Measurements from ENCODE around the gene ADO.

The ADO gene

DNA sequence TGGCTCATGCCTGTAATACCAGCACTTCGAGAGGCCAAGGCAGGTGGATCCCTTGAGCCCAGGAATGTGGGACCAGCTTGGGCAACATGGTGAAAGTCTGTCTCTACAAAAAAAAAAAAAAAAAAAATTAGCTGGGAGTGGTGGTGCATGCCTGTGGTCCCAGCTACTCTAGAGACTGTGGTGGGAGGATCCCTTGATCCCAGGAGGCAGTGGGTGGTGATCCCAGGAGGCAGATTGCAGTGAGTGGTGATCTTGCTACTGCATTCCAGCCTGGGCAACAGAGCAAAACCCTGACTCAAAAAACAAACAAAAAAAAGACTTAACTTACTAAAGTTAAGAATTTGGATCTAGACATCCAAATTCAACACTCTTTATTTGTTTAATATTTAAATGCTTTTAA lies 10.2 kb upstream of the ADO start:
- no peak for DNase-seq

DNA sequence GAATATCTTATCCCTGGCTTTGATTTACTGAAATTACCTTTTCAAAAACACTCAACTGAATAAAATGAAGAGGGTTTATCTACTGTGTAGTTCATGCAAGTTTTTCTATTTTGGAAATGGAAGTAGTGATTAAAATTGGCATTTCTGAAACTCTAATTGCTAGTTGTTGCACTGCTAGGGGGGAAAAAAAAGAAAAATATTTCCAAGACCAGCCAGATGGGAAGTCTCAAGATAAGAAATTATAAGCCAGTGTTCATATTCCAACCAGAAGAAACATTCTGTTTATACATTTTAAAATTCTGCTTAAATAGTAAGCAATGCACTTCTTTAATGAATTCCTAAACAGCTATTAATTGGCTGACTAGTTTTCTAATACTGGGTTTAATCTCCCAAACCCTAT lies 9.4 kb upstream of the ADO start:
- no peak for DNase-seq

DNA sequence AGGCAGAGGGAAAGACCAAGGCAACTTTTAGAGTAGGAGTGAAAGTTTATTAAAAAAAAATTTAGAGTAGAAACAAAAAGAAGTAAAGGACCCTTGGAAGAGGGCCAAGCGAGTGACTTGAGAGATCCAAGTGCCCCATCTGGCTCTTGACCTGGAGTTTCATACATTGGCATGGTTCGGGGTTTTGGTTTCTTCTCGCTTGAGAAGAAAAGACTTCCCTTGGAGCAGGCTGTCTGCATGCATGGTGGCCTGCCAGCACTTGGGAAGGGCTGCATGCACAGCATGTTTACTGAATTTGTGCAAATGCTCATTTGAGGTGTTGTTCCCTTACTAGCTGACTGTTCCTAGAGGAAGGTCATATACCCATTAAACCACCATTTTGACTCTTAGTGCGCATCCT lies 8.8 kb upstream of the ADO start:
- no peak for DNase-seq

DNA sequence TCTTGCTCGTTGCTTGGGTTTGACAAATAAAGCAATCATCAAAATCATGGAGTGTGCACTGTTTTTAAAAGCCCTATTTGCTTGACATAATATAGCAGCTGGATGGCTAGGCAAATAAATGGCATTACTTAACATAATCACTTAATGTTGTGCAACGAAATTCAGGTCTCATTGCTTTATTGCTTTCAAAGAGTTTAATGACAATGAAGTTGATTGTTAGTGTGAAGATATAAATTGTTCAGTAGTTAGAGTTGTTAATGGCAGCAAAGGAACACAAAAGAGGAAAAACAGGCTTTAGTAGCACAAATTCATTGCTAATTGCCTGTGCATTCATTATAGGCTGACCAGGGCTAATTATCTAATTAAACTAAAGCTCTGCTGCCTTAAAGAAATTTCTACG lies 7.6 kb upstream of the ADO start:
- DNase-seq: no peak

DNA sequence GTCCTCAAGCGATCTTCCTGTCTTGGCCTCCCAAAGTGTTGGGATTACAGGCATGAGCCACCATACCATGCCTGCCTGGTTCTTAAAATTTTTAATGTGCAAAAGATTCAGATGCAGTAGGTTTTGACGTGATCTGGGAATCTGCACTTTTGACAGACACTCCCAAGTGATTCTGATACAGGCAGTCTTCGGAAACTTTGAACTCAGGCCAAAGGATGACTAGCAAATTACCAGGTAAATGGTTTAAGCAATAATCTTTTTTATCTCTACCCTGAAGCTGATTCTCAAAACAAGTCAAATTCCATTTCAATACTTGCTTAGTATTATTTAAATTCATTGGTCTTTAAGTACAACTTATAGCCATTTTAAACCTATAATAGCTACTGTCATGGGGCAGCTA lies 2.6 kb upstream of the ADO start:
- DNase-seq: no peak

DNA sequence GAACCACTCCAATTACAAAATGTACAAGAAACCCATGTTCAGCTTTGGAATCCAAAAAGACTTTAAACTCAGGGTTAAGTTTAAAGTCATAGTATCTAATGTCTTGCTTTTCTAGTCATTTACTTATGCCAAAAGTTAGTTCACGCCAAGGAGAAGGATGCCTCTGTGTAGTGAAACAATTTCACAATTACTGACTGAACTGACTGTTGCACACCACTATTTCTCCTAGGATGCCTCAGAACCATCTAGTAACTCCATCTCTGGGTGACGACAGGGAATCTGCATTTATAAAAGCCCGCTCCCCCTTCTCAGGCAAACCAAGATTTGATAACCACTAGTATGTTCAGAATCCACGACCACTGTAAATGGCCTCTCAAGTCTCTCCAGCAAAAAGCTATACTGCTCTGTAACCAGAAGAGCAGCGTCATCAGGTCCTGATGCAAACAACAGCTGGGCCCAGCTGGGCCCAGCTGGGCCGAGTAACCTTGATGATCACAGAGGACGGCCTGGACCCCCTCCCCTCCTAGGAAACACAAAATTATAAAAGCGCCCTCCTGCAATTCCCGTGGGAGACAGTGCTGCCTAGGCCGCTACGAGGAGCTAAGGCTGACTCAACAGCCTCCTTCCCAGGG lies 680 bp upstream of the ADO start:
- no peak for DNase-seq

DNA sequence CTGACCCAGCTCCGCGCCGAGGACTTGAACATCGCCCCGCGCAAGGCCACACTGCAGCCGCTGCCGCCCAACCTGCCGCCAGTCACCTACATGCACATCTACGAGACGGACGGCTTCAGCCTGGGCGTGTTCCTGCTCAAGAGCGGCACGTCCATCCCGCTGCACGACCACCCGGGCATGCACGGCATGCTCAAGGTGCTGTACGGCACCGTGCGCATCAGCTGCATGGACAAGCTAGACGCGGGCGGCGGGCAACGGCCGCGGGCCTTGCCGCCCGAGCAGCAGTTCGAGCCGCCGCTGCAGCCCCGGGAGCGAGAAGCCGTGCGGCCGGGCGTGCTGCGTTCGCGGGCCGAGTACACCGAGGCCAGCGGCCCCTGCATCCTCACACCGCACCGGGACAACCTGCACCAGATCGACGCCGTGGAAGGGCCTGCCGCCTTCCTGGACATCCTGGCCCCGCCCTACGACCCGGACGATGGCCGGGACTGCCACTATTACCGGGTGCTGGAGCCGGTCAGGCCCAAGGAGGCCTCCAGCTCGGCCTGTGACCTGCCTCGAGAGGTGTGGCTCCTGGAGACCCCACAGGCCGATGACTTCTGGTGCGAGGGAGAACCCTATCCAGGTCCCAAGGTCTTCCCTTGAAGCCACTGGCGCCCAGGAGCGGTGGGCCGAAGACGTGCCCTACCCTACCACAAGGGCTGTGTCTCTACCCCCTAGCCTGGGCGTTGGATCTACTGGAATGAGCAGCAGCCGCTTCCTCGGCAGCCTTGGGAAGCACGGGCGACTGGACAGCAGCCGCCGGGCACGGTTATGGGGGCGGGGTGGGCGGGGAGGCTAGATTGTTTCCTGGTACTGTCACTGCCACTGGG lies 945 bp downstream of the ADO start:
- DNase-seq: no peak

DNA sequence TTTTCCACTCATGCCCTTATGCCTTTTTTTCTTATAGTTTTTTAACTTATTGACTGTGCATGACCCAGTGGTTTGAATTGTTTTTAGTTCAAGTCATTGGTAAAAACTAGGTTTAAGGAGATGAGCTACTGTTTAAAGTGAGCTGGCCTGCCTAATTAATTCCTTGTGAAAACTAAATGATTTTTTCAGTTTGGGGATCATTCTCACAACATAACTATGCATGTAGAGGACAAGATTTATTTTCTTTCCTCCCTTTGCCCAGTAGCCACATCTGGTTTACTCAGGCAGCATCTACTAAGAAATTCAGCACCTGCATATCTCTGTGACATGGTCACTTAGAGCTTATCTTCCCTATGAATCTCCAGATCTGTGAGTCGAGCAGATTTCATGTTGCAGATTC lies 1.7 kb downstream of the ADO start:
- DNase-seq: no peak

DNA sequence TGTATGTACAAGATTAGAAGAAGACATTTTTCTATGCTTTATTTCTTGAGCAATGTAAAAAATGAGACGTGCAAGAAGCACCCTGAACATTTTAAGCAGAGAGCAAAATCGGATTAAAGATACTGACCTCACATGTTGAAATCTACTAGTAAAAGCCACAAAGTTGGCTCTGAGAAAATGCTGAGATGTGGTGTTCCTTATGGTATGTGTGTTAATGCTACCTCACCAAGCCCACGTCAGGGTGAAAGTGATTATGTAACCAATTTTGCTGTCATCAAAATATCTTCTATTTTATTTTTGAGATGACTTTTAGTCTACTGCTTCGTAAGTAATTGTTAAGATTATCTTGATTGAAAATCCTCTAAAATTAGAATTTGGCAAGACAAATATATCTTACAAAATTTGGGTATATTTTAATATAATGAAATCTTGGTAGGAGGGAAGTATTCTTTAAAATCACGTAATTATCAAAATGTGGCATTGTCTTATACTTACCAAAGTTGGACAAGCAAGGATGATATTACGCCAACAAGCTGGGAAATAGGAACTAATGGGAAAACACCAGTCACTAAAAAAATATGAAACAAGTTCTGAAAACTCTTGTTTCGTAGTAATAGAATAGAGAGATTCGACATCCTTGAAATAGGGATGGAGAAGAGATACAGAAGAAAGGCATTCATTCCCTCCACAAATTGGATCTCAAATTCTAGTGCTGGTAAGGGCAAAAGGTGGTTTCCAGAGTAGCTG lies 5.8 kb downstream of the ADO start:
- DNase-seq: no peak

DNA sequence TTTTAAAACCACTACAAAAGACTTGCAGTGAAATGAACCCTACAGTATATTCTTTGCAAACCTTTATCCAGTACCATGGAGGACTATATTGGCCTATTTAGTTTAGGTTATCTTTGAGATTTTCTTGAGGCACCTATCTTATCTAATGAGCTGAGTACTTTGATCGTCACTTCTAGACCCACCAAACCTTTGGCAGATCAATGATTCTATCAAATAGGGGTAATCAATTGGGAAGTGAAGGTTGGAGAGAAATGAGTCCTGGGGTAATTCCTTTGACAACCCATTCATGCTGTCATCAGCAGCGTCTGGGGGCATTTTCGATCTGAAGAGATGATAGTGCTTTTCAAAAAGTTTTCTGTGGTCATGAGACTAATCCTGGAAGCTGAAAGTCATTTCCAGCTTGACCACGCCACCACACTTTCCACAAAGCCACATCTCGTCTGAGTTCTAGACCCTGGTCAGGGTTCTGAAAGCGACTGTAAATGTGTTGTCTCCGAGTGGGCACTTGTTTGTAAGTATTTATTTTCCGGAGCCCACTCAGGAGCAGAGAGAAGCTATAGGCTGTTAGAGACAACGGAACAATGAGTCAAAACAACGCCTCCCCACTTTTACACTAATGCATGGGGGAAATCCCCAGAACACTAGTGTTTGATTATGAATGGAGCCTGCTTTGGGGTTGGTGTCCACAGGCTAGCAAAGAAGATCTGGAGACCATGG lies 6.8 kb downstream of the ADO start:
- no peak for DNase-seq

DNA sequence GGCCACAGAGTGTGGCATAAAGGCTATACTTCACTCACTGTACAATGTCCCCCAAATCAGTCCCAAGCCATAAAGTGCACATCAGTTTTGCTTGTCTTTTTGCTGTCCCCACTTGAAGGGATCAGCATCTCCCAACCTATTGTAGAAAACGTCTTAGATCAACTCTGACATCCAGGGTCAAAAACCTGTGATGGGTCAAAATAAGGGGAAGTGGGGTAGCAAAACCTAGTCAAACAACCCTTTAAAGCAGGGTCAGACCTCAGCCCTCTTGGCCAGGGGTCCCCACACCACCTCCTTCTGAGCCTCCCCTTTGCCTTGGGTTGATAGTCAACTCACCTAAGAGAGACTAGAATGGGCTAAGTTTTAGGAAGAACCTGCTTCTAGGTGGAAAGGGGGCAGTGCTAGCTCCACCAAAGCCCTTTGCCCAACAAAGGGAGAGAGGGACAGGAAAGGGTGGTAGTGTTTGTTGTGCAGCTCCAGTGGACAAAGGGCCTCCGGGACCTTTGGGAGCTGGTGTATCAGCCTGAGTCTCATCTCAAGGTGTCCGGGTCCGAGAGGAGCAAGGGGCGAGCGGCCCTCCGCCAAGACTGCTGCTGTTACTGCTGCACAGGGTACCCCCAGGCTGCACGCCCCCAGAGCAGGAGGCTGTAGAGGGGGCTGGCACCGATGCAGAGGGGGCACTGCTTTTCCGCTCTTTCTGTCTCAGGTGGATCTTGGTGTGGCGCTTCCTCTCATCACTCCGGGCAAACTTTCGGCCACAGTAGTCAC lies 8.3 kb downstream of the ADO start:
- DNase-seq: no peak

DNA sequence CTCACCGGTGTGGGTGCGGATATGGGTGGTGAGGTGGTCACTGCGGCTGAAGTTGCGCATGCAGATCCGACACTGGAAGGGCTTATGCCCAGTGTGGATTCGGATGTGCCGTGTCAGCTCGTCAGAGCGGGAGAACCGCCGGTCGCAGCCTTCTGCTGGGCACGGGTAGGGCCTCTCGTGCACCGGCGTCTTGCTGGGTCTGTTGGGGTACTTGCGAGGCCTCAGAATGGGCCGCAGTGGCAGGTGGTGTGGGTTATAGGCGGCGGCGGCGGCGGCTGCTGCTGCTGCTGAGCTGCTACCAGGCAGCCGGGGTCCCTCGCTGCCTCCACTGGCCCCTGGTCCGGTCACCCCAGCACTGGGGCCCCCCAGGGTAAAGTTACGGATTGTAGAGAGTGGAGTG lies 8.9 kb downstream of the ADO start:
- no peak for DNase-seq

DNA sequence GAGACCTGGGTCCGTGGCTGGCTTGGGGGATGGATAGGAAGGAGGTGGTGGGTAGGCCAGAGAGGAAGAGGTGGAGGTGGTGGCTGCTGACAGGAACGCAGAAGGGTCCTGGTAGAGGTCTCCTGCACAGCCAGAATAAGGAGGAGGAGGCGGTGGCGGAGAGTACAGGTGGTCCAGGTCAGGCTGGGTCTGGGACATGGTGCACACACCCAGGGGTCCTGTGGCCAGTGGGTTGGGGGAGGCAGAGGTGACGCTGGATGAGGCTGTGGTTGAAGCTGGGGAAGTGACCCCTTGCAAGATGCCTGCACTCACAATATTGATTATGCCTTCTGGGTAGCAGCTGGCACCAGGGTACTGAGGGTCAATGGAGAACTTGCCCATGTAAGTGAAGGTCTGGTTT lies 9.5 kb downstream of the ADO start:
- DNase-seq: no peak

DNA sequence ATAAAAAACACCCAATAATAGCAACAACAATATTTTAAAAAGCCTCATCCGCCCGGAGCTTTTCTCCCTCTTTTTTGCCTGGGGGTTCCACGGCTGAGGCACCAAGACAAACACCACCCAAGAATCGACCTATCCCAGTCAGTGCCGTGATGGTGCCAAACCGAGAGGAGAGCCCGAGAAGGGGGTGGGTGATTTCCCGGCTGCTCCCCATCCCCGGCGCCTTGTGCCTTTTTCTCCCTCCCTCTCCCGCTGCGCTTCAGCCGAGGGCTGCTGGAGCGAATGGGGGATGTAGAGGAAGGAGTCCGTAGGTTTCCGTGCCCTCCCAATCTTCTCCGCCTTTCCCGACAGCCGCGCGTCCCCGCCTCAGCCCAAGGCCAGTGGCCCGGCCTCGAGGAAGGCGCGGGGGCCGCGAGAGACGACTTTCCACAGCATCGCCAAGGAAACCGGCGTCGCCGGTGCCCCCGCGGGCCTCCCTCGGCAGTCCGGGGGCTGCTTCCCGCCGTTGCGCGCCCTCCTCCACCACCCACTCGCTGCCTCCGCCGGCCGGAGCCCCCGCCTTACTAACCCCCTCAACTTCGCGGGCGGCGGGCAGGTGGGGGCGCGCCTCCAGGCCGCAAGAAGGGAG lies 10.3 kb downstream of the ADO start:
- DNase-seq: no peak

DNA sequence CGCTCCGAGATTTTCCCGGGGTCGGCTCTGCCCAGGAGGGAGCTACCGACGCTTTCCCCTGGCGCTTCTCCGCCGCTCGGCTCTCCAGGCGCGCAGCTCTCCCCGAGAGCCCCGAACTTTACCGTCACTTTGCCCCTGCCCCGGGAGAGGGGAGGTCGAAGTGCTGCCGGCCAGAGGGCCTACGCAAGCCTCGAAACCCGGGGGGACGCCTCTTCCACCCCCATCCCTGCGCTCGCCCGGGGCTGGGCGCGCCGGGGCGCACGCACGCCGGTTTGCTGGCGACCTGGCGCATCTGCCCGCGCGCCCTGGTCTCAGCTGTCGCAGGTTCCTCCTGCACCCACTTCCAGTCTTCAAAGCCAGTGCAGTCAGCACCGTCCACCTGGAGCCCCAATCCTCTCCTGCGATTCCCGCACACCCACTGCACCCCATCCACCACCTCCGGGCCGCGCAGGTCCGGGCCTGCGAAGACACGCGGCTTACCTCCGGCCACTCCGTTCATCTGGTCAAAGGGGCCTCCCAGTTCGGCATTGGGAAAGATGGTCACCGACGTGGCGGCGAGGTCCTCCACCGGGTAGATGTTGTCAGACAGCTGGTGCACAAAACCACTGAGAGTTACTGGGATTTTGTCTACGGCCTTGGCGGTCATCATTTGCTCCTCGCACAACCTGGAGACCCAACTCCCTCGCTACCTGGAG lies 11.0 kb downstream of the ADO start:
- no peak for DNase-seq

DNA sequence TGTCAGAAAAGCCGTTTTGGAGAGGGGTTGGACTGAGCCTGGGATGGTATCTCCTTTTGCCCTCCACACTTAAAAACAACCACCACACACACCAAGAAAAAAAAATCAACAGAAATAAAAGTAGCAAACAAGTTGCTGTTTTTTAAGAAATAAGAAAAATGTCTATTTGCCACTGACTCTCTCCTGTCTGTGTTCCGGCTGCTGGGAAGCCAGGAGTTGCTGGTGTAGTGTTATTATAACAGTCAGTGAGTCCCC lies 11.5 kb downstream of the ADO start:
- DNase-seq: no peak

DNA sequence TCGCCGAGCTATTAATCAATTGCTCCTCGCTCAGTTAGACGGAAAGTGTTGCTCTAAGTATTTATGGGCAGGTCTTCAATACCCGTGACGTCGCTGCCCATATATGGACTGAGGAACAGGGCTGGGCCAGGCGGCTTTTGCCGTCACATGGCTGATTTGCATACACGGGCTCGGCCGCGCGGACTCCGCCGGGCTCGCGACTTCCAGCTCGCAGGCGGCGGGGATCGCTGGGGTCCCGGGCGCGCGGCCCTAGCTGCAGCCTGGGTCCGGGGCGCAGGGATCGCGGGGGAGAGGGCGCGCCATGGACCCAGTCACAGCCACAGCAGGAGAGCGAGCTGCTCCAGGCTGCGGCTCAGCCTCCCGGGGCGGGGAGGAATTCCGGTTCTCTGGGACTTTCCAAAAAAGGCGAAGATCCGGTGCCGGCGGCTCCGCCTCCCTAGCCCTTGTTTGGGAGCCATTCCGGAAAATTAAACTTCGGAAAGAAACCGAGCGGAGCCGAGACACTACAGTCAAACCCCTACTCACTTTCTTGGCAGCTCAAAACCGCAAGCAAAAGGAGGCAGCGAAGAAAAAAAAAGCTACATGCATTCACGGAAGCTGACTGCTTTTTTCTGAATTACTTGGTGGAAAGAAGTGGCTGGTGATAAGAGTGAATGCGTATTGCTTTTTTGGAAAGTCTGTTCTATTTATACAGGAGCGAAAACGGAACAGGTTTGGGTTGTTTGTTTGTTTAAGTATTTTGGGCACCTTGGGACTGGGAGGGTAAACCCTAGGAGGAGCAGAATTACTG lies 12.0 kb downstream of the ADO start, which contains the start of gene EGR2:
Gene EGR2, minus strand, starts transcription at position 36 of the 790 bp plus-strand sequence. CDS start 337 bp downstream, outside the sequence.
- peak; percentile 92 for DNase-seq

DNA sequence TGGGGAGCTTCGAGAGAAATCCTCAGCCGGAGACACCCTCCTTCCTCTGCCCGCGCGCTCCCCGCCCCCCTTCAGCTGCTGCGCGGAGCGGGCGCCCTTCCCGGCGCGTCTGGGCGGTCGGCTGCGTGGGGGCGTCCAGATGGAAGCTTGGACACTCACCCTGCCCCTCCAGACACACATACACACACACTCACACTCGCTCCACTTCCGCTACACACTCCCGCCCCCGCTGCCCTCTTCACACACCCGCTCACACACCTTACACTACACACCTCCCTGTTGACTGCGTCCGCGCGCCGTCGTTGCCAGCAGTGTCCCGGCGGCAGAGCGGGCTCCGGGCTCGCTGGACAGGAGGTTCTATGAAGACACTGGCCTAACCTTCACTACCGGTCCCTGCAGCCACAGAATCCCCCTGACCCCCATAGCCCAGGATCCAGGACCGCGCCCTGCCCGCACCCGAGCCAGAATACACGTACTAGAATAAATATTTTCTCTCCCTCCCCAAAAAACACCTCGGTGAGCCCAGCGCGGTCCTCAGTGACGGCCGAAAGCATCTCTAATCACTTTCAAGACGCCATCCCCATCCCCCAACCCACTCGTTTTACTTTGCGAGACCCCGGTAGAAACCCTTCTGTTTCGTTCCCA lies 12.7 kb downstream of the ADO start:
- no peak for DNase-seq

DNA sequence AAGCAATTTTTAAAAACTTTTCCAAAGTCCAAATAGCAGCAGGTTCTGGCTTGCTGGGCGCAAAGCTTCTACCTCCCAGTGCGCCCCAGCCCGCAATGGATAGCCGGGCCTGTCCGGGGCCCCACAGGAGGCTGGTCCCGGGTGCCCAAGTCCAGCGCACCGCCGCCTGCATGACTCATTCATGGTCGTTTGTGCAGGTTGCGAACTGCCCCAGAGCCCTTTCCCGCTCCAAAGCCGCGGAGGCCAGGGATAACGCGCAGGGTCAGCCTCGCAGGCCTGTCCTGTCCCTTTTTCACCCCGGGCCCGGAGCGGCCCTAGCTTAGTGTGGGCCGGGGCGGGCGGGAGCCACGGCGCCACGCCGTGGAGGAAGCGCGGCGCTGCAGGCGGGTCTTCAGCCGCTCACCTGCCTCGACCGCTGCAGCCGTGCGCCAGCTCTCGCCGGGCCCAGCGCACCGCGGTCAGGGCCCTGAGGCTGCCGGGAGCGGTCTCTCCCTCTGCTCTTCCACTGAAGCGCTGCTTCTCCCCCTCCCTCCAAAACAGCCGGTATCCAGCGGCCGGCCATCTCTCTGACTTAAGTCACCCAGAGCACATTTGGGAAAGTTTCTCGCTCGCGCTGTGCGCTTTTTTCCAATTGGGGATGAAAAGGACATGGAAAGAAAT lies 13.4 kb downstream of the ADO start:
- no peak for DNase-seq

Data from GOT3 (cell line).